K562 (cell line): ENCODE measurements around the gene LINGO3. TPM values are rescaled to one million over a fixed set of nuclear protein-coding genes. Genes with fewer than 3 reads are reported as not detected.

Source experiments
- BRCA1 ChIP-seq, 2 experiments: fragments of 450-650 bp in 1 of 2; sonication (generic) in 1 of 2; formaldehyde crosslinking in 1 of 2; IDR thresholded peaks; 2 replicates each; pipeline versions ENCODE4 v1.5.0 to v1.6.1; 2017 to 2020; ENCODE audit warnings: mild to moderate bottlenecking in 1 of 2, missing genetic modification reagents in 1 of 2
- CBFA2T3 ChIP-seq: fragments of 450-650 bp; IDR thresholded peaks from 2 replicates; pipeline ENCODE4 v1.6.1; 2017
- CHD7 ChIP-seq: fragments of 200-600 bp; sonication (generic); IDR thresholded peaks from one replicate; pipeline ENCODE4 v1.6.1; 2012; ENCODE audit warnings: mild to moderate bottlenecking, low read depth, low read length, inconsistent platforms
- GATA2 ChIP-seq: sonication (generic); formaldehyde crosslinking; IDR thresholded peaks from 2 replicates; pipeline ENCODE4 v1.4.0; 2020; ENCODE audit warnings: mild to moderate bottlenecking, missing genetic modification reagents
- HNRNPK ChIP-seq: fragments of 200-400 bp; formaldehyde crosslinking; IDR thresholded peaks from one replicate; pipeline ENCODE4 v1.6.1; 2018; ENCODE audit warnings: mild to moderate bottlenecking, low read depth, low read length; ENCODE audit not compliant: poor library complexity, severe bottlenecking
- IFI16 ChIP-seq: fragments of 250-450 bp; sonication (Bioruptor Pico); IDR thresholded peaks from 2 replicates; pipeline ENCODE4 v2.1.2; 2022; ENCODE audit warnings: mild to moderate bottlenecking, inconsistent platforms
- TGIF2 ChIP-seq: sonication (generic); formaldehyde crosslinking; IDR thresholded peaks from 2 replicates; pipeline ENCODE4 v1.8.1; 2022; ENCODE audit warnings: mild to moderate bottlenecking, missing genetic modification reagents, moderate library complexity
- ZFP30 ChIP-seq: fragments of 250-450 bp; sonication (Bioruptor Pico); IDR thresholded peaks from 2 replicates; pipeline ENCODE4 v1.8.0; 2022; ENCODE audit warnings: moderate library complexity, mild to moderate bottlenecking, inconsistent platforms, borderline replicate concordance
- ZZZ3 ChIP-seq: fragments of 450-650 bp; IDR thresholded peaks from 2 replicates; pipeline ENCODE4 v1.6.1; 2016; ENCODE audit warnings: antibody characterized with exemption, mild to moderate bottlenecking, moderate library complexity
- polyA plus RNA-seq, 8 experiments: library from polyadenylated mRNA; depleted of rRNA in 4 of 8; stranded (reverse) in 5 of 8; unstranded in 3 of 8; fragments of >200 nt; fragmentation: Nextera tagmentation in 2 of 8; fragmentation: Illumina TruSeq in 1 of 8; extraction: Ambion mirVana in 2 of 8; extraction: Trizol in 1 of 8; gene quantifications; 2 replicates each; pipeline versions ENCODE4 v1.2.1 to v1.2.3, GENCODE V29; 2011 to 2014; ENCODE audit warnings: inconsistent platforms in 1 of 8, missing spikeins in 1 of 8
- total RNA-seq, 7 experiments: library from RNA; depleted of rRNA in 6 of 7; stranded (reverse); fragments of >200 nt in 6 of 7; fragmentation: Illumina TruSeq in 2 of 7; extraction: Trizol in 2 of 7; gene quantifications; 2 replicates each; pipeline versions ENCODE4 v1.2.1 to v1.2.3, GENCODE V29; 2011 to 2021; ENCODE audit warnings: low replicate concordance in 1 of 7
- TF ChIP-seq, protein P1 (sequence below): fragments of 250-450 bp; sonication (Bioruptor Pico); IDR thresholded peaks from 2 replicates; pipeline ENCODE4 v1.8.0; 2021; ENCODE audit warnings: moderate library complexity, mild to moderate bottlenecking, inconsistent platforms
- TF ChIP-seq, protein P2 (sequence below), 2 experiments: IDR thresholded peaks; 2 replicates each; pipeline ENCODE4 v1.6.1; 2012; ENCODE audit warnings: improper control_type of control experiment in 2 of 2, low read depth in 2 of 2, low read length in 2 of 2, borderline replicate concordance in 1 of 2

The LINGO3 gene
- total and polyA plus RNA-seq, 9 of the 15 experiments (the other 6 are each of a cell fraction or from before 2014, with no cell fraction given) = 0.03 to 0.05 (median 0.03) TPM; not detected in 6

DNA sequence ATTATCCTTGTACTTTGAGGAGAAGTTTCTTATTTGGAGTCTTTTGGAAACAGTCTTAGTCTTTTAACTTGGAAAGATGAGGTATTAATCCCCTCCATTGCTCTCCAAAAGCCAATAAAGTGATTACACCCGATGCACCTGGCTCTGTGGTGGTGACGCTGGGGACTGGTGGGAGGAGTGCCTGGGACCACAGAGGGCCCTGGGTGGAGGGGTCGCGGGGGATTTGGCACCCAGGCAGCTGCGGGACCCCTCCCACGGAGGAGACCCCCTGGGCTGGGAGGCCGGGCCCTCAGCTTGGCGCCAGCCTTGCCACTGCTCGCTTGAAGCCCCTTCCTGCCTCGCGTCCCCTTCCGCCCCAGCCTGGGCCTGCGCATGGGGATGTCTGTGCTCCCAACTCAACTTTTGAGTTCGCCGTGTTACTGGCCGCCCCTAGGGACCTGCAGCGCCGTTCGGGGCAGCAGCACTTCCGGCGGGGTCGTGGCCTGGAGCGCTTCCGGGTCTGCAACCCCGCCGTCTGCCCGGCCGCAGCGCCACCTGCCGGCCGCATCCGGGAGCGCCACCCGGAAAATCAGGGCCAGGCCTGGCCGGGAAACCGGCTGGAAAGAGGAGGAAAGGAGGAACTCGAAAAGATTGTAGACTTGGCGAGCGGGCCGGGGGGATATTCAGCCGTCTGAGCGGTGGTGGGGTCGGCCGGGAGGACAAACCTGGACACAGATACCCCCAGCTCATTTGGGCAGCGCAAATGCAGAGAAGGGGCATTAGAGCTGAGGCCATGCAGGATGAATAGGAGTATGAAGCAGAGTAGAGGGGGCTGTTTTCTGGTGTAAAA is 34.4 kb downstream of the LINGO3 start (continued):
- TF ChIP-seq CHD7 (peak; percentile 51), TGIF2 (CRISPR knock-in tag) (no peak), IFI16 (CRISPR knock-in tag) (no peak), HNRNPK (no peak), BRCA1 (IDR thresholded peaks at IDR 0.05) (no peak), BRCA1 (CRISPR knock-in tag; IDR thresholded peaks at IDR 0.05) (no peak), ZZZ3 (no peak), ZFP30 (no peak), GATA2 (CRISPR knock-in tag) (no peak), CBFA2T3 (0 out of 2 replicates have a peak, but pooled peaks have one; percentile 15)
- TF ChIP-seq, protein P1, sequence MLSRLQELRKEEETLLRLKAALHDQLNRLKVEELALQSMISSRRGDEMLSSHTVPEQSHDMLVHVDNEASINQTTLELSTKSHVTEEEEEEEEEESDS (CRISPR knock-in tag) = no peak
- TF ChIP-seq, protein P2, sequence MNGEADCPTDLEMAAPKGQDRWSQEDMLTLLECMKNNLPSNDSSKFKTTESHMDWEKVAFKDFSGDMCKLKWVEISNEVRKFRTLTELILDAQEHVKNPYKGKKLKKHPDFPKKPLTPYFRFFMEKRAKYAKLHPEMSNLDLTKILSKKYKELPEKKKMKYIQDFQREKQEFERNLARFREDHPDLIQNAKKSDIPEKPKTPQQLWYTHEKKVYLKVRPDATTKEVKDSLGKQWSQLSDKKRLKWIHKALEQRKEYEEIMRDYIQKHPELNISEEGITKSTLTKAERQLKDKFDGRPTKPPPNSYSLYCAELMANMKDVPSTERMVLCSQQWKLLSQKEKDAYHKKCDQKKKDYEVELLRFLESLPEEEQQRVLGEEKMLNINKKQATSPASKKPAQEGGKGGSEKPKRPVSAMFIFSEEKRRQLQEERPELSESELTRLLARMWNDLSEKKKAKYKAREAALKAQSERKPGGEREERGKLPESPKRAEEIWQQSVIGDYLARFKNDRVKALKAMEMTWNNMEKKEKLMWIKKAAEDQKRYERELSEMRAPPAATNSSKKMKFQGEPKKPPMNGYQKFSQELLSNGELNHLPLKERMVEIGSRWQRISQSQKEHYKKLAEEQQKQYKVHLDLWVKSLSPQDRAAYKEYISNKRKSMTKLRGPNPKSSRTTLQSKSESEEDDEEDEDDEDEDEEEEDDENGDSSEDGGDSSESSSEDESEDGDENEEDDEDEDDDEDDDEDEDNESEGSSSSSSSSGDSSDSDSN (IDR thresholded peaks at IDR 0.05; ENCODE audit: borderline replicate concordance in 1 of 2, low read depth in 2 of 2, low read length in 2 of 2) = peak in 1 of 2 experiments; percentile 36; a peak in 1 of 4 replicates
